Endometrial microvascular endothelial cells (primary cell): Measurements from ENCODE around the gene NEO1. TPM values are rescaled to one million over a fixed set of nuclear protein-coding genes. Genes with fewer than 3 reads are reported as not detected.
"Not testable (repeated sequence)": the region's sequence is repeated elsewhere in the genome, so short reads cannot be mapped to it uniquely, and the experiment has no call there.

Experiments
- in situ Hi-C: cut with HindIII; loops from 2 replicates; pipeline ENCODE4 v1.10.0; 2017; ENCODE audit warnings: low sequenced_read_pairs, low pct_unique_long_range_greater_than_20kb; ENCODE audit errors: inconsistent ontology term
- total RNA-seq: library from RNA; depleted of rRNA; stranded (reverse); fragments of >200 nt; gene quantifications from one replicate; pipeline ENCODE4 v1.2.3, GENCODE V29; 2015; ENCODE audit errors: inconsistent ontology term

The NEO1 gene
- total RNA-seq, 1 donor from 2014 or later = not detected

DNA sequence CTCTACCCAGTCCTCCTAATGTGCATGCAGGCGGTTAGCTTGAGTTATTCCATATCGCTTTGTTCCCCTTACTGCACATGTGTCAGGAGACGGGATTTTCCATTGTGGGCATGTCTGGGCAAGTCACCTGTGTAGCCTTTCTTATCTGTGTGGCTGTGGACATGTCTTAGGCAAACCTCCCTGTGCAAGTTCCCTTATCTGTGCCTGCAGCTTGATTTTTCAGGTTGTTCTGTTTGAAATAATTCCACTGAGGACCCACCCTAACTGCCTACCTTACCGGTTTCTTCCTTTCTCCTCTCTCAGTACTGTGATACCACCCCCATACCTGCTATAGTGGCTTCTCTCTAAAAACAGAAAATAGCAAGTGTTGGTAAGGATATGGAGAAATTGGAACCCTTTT is 113.6 kb downstream of the NEO1 start:
- in situ Hi-C loops = no loop called here

- in situ Hi-C loops = not testable (repeated sequence)
Observed at GRCh38 chr15:73166711-73167110, 114.4 kb downstream of the NEO1 start.

- in situ Hi-C loops = no loop called here
Observed at GRCh38 chr15:73168487-73168886, 116.2 kb downstream of the NEO1 start.

- in situ Hi-C loops = no loop called here
Observed at GRCh38 chr15:73171711-73172110, 119.4 kb downstream of the NEO1 start.

DNA sequence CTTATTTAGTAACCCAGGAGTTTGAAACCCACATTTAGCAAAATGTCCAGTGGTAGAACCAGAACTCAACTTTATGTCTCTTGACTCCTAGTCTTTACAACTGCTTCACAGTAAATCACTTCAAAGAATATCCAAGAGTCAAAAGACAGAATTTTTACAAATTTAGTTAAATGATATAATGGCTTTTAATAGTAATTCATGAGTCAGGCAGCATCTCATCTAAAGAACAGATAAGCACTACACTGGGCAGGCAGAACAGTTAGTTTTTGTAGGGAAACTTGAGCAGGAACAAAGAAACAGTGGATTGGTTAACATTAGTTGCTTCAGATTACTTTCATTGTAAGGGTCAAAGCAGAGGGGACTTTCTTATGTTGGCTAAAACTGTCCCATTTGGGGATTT is 120.2 kb downstream of the NEO1 start:
- in situ Hi-C loops = no loop called here

GRCh38 chr15:73174171-73174570 is 121.9 kb downstream of the NEO1 start:
- in situ Hi-C loops = no loop called here

DNA sequence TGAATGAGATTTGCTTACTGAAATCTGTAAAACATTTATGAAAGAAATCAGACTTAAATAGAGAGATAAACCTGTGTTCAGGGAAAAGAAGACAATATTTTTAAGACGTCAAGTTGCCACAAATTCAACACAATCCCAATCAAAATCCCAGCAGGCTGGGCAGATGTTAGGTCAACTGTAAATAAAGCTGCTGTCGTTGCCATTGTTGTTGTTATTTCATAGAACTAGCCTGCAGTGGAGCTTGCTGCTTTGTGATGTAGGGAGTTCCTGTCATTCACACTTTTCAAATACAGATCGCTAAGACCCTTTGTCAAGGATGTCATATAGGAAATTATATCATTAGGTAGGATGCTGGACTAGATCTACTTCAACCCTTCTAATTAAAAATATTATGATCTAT is 123.1 kb downstream of the NEO1 start:
- in situ Hi-C loops = no loop called here

DNA sequence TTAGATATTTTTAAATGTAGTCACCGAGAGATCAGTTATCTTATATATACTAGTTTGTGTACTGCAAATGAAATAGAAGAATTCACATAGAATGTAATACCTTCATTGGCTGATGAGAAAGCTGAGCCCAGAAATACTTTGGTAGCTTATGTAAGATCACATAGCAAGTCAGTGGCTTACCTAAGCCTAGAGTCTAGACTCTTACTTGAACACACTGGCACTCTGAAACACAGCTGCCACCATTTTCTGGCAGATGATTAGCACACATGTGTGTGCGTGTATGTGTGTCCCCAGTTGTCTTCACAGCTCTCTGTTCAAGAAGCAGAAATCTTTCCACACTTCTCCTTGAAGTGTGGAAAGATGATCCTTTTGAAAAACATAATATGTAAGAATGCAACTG is 124.3 kb downstream of the NEO1 start:
- in situ Hi-C loops = no loop called here

- in situ Hi-C loops = no loop called here
Observed at GRCh38 chr15:73183071-73183470, 130.8 kb downstream of the NEO1 start.

- in situ Hi-C loops = no loop called here
Observed at GRCh38 chr15:73190189-73190601, 137.9 kb downstream of the NEO1 start.

- in situ Hi-C loops = no loop called here
Observed at GRCh38 chr15:73195166-73195565, 142.9 kb downstream of the NEO1 start.

- in situ Hi-C loops = no loop called here
Observed at GRCh38 chr15:73196113-73196512, 143.8 kb downstream of the NEO1 start.

DNA sequence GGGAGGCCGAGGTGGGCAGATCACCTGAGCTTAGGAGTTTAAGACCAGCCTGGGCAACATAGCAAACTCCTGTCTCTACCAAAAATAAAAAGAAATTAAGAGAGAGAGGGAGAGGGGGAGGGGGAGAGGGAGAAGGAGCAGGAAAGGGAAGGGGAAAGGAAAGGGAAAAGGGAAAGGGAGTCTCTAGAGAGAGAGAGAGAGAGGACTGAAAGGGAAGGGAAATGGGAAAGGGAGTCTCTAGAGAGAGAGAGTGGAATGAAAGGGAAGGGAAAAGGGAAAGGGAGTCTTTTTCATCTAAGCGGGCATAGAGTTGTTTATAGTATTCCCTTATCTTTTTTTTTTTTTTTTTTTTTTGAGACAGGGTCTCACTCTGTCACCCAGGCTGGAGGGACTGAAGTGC is 148.1 kb downstream of the NEO1 start:
- in situ Hi-C loops = no loop called here

DNA sequence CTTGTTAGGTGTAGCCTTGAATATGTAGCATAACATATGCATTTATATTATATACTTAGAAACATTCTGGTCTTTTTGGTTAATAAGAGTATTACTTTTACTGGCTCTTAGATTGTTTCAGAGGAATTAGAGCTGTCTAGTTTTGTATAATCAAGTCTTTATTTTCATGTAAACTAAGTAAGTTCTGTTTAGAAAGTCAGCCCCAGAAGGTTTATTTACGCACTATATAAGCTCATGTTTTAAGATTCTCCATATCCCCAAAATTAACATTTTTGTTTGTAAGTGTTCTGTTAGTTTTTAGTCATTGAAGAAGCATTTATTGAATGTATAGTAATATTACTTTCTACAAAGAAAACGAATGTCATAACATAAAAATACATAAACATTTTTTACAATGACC is 158.4 kb downstream of the NEO1 start:
- in situ Hi-C loops = no loop called here

DNA sequence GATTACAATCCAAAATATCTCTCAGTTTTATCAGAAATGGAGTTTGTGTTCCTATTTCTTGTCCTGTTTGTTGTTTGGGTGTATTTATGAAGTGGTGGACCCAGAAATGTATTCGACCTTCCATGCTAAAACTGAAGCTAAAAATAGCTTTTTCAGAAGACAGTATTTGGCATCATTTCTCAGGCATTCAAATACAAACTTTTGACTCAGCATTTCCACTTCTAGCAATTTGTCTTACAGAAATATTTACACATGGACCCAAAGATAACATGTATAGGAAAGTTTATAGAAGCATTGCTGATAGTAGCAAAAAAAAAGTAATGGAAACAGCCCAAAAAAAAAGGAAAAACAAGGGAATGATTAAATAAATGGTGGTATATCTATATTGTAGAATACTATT is 160.2 kb downstream of the NEO1 start:
- in situ Hi-C loops = no loop called here

DNA sequence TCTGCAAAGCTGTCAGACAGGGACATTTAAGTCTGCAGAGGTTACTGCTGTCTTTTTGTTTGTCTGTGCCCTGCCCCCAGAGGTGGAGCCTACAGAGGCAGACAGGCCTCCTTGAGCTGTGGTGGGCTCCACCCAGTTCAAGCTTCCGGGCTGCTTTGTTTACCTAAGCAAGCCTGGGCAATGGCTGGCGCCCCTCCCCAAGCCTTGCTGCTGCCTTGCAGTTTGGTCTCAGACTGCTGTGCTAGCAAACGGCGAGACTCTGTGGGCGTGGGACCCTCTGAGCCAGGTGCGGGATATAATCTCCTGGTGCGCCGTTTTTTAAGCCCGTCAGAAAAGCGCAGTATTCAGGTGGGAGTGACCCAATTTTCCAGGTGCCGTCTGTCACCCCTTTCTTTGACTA is 169.2 kb downstream of the NEO1 start:
- in situ Hi-C loops = not testable (repeated sequence)

GRCh38 chr15:73225358-73226015 is 173.2 kb downstream of the NEO1 start:
- in situ Hi-C loops = no loop called here

DNA sequence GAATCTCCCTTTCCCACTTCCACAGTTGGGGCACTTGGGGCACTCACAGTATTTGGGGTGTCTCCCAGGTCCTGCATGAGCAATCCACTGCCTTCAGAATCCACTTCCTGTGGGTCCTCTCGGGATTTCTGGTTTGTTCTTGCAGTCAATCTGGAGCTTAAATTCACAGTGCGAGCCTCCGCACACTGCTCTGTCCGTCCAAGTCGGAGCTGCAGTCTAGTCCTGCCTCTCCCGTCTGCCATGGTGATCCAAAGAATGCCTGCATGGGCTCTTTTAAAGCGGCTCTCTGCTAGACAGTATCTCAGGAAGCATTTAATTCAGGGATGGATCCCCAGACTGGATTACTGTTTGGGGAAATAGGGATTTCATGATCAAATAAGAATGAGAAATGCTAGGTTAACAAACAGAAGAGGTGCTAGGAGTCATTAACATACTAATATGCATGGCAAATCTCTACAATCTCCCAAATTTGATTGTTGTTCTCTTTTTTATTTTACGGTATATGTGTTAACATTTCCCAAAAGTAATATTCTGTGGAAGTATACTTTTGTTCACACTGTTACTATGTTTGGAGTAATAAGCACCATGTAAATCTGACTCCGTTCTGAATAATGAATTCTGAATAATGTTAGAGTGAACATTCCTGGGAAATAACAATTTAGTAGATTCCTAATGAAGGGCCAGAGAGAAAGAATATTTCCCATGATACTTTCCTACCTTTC is 174.0 kb downstream of the NEO1 start:
- in situ Hi-C loops = no loop called here

DNA sequence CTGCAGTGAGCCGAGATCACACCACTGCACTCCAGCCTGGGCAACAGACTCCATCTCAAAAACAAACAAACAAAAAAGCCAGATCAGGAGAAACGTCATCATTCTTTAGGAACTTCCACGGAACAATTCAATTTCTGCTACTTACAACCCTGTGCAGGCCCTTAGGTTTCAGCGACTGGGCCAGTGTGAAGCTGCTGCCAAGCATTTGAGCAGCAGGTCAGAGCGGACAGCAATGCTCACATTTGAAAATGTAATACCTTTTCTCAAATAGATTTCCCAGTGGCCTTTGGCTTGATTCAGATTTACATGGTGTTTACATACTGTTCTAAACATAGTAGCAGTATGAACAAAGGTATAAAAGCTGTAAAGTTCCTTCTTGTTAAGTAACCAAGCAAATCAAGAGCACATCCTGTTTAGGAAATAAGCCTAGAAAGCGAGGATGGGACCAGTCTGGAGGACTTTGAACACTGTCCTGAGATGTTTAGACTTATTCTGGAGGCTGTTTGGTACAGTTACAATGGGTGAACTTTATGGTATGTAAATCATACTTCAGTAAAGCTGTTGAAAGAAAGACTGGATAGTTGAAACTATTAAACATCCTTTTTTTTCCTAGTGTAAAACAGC is 175.3 kb downstream of the NEO1 start:
- in situ Hi-C loops = no loop called here

DNA sequence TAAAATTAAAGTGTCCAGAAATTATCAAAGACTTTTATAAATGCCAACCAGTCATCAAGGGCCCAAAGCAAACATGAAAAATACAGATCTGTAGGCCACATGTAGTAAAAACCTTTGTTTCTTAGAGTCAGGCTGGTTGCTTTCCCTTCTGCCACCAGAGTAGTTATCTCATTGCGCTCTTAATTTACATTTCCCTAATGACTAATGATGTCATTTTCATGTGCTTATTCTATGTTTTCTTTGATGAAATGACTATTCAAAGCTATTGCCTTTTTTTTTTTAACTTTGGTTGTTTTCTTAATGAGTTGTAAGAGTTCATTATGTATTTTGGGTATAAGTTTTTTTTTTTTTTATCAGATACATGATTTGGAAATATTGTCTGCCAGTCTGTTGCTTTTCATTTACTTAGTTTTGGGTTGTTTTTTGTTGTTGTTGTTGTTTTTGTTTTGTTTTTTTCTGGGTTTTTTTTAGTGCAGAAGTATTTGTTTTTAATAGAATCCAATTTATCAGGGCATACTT is 175.9 kb downstream of the NEO1 start:
- in situ Hi-C loops = no loop called here
